Esophagus mucosa (tissue), 1 donor: ENCODE results near the gene SLC35G3. TPM values are rescaled to one million over a fixed set of nuclear protein-coding genes. Genes with fewer than 3 reads are reported as not detected.
A peak's percentile ranks its signal among the peaks of the same experiment; 100 is the strongest.
"Not testable (repeated sequence)": the region's sequence is repeated elsewhere in the genome, so short reads cannot be mapped to it uniquely, and the experiment has no call there.

Experiments used
- ATAC-seq: fragments of 200-7000 bp; cut with Tn5 transposase; one replicate; pipeline ENCODE4 v1.9.1; 2020
- total RNA-seq: library from RNA; stranded (reverse); gene quantifications from one replicate; pipeline ENCODE4 v1.2.4, GENCODE V29; 2023
- donor health status: DM: yes; HTN: yes; CAD: no.

SLC35G3 gene
- total RNA-seq, 1 donor from 2014 or later, result not detected

DNA sequence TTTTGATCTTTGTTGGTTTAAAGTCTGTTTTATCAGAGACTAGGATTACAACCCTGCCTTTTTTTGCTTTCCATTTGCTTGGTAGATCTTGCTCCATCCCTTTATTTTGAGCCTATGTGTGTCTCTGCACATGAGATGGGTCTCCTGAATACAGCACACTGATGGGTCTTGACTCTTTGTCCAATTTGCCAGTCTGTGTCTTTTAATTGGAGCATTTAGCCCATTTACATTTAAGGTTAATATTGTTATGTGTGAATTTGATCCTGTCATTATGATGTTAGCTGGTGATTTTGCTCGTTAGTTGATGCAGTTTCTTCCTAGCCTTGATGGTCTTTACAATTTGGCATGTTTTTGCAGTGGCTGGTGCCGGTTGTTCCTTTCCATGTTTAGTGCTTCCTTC, 8.4 kb upstream of the SLC35G3 start:
- ATAC-seq, result not testable (repeated sequence)

- not testable (repeated sequence) for ATAC-seq
Observed at GRCh38 chr17:35195062-35195461, 869 bp upstream of the SLC35G3 start.

GRCh38 chr17:35192708-35193107, 1.5 kb downstream of the SLC35G3 start:
- no peak for ATAC-seq

- no peak for ATAC-seq
Observed at GRCh38 chr17:35191001-35191695, 3.0 kb downstream of the SLC35G3 start.

GRCh38 chr17:35189291-35189690, 4.9 kb downstream of the SLC35G3 start:
- ATAC-seq, result no peak

GRCh38 chr17:35188111-35188510, 6.1 kb downstream of the SLC35G3 start:
- ATAC-seq, result peak; percentile 78

DNA sequence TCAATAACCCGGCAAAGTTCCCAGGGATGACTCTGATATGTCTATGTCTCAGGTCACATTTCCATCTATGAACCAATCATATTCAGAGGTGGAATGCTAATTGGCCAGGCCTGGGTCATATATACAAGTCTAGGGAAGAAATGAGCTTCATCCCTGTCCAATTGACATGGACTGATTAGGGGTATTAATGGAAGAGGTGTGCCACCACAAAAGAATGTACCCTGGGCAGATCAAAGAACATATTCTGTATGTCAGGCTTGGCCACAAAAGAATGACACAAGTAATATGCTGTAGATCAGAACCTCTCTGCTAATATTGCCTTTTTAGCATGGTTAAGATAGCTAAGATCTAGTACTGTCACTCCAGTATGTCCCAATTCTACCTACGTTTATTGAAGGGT, 6.7 kb downstream of the SLC35G3 start:
- peak; percentile 45 for ATAC-seq

GRCh38 chr17:35185849-35186248, 8.3 kb downstream of the SLC35G3 start:
- ATAC-seq, result no peak

- ATAC-seq, result no peak
Observed at GRCh38 chr17:35184274-35184673, 9.9 kb downstream of the SLC35G3 start.

DNA sequence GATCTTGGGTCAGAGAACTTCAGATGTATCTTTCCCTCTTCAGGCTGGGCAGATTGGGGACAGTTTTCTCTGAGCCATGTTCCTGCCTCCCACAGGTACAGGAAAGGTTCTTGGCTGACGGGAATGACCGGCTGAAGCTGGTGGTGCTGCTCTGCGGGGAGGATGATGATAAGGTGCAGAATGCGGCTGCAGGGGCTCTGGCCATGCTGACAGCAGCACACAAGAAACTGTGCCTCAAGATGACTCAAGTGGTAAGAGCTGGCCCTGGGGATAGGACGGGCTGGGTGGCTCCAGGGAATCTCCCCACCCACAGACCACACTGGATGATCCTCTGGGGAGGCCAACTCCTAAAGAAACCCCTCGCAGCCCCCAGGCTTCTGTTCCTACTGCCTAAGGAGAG, 10.9 kb downstream of the SLC35G3 start:
- ATAC-seq, result no peak

DNA sequence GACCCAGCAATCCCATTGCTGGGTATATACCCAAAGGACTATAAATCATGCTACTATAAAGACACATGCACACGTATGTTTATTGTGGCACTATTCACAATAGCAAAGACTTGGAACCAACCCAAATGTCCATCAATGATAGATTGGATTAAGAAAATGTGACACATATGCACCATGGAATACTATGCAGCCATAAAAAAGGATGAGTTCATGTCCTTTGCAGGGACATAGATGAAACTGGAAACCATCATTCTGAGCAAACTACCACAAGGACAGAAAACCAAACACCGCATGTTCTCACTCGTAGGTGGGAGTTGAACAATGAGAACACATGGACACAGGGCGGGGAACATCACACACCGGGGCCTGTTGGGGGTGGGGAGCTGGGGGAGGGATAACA, 14.8 kb downstream of the SLC35G3 start:
- ATAC-seq, result not testable (repeated sequence)

DNA sequence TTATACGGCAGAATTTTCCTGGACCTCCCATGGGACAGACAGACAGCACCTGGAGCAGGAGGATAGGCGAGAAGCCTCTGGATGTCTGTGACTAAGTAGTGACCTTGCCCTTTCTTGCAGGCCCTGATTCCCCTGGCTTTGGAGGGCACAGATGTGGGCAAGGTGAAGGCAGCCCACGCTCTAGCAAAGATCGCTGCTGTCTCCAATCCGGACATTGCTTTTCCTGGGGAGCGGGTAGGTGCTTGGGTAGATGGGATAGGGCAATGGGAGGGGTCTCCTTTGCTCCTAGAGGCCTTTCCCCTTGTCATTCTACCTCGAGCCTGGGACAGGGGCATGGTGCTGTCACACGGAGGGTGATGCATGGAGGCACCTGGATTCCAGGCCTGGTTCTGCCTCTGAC, 17.3 kb downstream of the SLC35G3 start:
- ATAC-seq, result no peak

DNA sequence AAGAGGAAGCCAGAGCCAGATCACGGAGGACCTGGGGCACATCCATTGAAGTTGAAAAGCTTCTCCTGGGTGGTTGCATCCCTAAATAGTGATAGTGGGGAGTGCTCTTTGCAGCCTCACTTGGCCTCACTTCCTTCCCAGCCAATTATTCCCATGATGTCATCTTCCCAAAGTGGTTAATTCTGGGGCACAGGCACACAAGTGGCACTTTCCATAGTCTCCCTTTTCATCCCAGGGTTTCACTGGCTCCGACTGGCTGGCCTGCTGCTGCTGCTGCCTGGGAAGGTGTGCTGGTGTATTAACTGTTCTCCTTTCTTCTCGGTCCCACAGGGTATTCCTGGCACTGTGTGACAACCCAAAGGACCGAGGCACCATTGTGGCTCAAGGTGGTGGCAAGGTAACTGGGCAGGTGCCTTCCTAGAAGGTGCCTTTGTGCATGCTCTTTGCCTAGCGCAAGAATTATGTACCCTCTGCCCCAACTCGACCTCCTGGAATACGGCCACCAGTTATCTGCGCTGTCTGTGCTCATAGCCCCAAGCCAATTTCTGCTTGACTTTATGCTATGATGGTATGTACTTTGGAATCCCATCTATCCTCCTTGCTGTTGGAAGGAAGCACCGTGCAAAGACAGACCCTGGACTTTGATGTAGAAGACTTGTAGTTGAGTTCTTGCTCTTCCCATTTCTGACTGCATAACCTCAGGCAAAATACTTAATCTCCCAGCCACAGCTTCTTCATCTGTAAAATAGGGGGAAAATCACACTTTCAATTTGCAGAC, 18.4 kb downstream of the SLC35G3 start:
- ATAC-seq, result no peak

DNA sequence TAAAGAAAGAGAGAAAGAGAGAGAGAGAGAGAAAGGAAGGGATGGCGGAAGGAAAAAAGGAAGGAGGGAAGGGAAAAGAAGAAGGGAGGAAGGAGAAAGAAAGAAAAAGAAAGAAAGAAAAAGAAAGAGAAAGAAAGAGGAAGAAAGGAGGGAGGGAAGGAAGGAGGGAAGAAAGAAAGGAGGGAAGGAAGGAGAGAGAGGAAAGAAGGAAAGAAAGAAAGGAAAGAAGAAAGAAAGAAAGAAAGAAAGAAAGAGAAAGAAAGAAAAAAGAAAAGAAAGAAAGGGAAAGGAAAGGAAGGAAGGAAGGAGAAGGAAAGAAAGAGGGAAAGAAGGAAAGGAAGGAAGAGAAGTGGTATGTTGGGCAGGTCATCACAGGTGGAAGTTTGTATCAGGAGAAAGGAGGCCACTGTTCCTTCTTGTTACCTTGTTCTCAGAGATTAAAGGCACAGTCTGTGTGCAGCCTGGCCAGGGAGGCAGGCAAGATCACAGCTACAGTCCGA, 19.3 kb downstream of the SLC35G3 start:
- no peak for ATAC-seq

GRCh38 chr17:35172321-35172720, 21.9 kb downstream of the SLC35G3 start:
- ATAC-seq, result not testable (repeated sequence)

GRCh38 chr17:35171834-35172233, 22.4 kb downstream of the SLC35G3 start:
- ATAC-seq, result no peak

- peak; percentile 41 for ATAC-seq
Observed at GRCh38 chr17:35170968-35171771, 23.0 kb downstream of the SLC35G3 start.

DNA sequence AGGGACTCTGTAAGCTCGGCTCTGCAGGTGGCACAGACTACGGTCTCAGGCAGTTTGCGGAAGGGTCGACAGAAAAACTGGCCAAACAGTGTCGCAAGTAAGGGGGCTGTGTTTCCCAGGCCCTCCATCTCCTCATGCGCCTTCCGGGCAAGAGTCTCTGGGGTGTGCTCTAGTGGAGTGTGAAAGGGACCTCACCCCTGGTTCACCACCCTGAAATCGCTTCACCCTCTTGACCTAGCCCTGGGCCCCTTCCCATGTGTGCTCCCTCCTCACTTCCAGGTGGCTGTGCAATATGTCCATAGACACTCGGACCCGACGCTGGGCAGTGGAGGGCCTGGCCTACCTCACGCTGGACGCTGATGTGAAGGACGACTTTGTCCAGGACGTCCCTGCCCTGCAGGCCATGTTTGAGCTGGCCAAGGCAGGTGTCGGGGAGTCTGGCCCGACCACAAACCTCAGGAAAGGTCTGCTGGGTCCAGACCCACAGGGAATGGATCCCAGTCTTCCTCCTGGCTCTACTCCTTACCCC, 24.3 kb downstream of the SLC35G3 start:
- no peak for ATAC-seq

DNA sequence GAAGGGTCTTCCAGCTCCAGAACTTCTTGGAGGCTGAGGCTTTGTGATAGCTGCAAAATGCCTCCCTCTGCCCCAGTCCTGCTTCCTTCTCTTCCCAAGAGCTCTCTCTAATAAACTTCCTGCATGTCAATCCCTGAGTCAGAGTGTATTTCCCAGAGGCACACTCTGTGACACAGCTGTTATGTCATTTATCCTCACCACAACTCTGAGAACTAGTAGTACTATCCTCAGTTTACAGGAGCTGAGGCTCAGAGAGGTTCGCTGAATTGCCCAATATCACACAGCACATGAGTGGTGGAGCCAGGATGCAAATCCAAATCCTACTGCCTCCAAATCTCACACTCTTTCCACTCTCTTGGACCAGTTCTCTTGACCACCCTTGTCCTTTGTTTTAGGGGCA, 26.5 kb downstream of the SLC35G3 start:
- ATAC-seq, result peak; percentile 44

DNA sequence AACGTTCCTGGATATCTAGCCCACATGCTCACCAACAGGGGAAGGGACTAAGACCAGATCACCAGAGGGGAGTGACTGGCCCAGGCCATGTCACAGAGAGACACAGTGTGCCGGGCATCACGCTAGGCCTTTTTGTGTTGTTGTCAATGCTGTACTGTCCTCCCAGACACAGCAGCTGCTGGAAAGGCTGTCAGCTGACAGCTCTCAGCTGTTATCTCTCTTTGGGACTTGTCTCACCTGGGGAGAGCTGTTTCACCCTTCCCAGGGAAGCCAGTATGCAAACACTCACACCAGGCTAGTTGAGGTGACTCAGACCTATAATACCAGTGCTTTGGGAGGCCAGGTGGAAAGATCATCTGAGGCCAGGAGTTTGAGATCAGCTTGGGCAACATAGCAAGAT, 27.1 kb downstream of the SLC35G3 start:
- no peak for ATAC-seq

- ATAC-seq, result no peak
Observed at GRCh38 chr17:35166526-35166925, 27.7 kb downstream of the SLC35G3 start.

DNA sequence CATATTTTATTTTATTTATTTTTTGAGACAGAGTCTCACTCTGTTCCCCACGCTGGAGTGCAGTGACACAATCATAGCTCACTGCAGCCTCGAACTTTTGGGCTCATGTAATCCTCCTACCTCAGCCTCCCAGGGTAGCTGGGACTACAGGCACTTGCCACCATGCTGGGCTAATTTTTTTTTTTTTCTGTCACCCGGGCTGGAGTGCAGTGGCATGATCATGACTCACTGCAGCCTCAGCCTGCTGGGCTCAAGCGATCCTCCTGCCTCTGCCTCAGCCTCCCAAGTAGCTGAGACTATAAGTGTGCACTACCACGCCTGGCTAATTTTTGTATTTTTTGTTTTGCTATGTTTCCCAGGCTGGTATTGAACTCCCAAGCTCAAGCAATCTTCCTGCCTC, 29.5 kb downstream of the SLC35G3 start:
- no peak for ATAC-seq

- no peak for ATAC-seq
Observed at GRCh38 chr17:35163886-35164285, 30.3 kb downstream of the SLC35G3 start.
